Activated CD4-positive, alpha-beta T cell treated with anti-CD3 and anti-CD28 coated beads, Interleukin-2, amount 10 ng/mL, durations not matched to agents 7 days and 5 days (primary cell): ENCODE data around the gene ATP5F1C. TPM values are rescaled to one million over a fixed set of nuclear protein-coding genes. Genes with fewer than 3 reads are reported as not detected.
"Not testable (repeated sequence)": the region's sequence is repeated elsewhere in the genome, so short reads cannot be mapped to it uniquely, and the experiment has no call there.

Source experiments
- CTCF ChIA-PET: fragments of 350-600 bp; sonication (Branson Sonifier 250); formaldehyde crosslinking; loops from one replicate; lab custom pipeline; 2021; ENCODE audit warnings: antibody characterized with exemption; lab: Charles Lee
- POLR2A ChIA-PET: fragments of 350-600 bp; sonication (Branson Sonifier 250); formaldehyde crosslinking; loops from one replicate; lab custom pipeline; 2021; ENCODE audit warnings: antibody characterized with exemption; lab: Charles Lee
- DNase-seq: peaks from one replicate; pipeline ENCODE4 v3.0.0-alpha.2; 2020
- H3K27ac Mint-ChIP-seq: one replicate; pipeline ENCODE4 v1.8.0; 2021; ENCODE audit warnings: mild to moderate bottlenecking, moderate library complexity, mixed read lengths
- H3K27me3 Mint-ChIP-seq: one replicate; pipeline ENCODE4 v1.8.0; 2021; ENCODE audit warnings: mixed read lengths
- H3K36me3 Mint-ChIP-seq: one replicate; pipeline ENCODE4 v1.8.0; 2021; ENCODE audit warnings: low read depth, mixed read lengths
- H3K4me1 Mint-ChIP-seq: one replicate; pipeline ENCODE4 v1.8.0; 2021; ENCODE audit warnings: mixed read lengths
- H3K4me3 Mint-ChIP-seq: one replicate; pipeline ENCODE4 v1.8.0; 2021; ENCODE audit warnings: mild to moderate bottlenecking, moderate library complexity, mixed read lengths
- H3K9me3 Mint-ChIP-seq: one replicate; pipeline ENCODE4 v1.8.0; 2021; ENCODE audit warnings: mixed read lengths
- total RNA-seq, 2 experiments: library from RNA; stranded (reverse); gene quantifications; one replicate each; pipeline ENCODE4 v1.2.3, GENCODE V29; 2021

ATP5F1C gene
- total RNA-seq, 2 experiments from 2014 or later: 256 to 286 TPM

GRCh38 chr10:7773845-7774801 lies 13.9 kb upstream of the ATP5F1C start:
- DNase-seq: no peak
- H3K9me3 Mint-ChIP-seq: no peaks in the 10 kb centered on the region
- H3K4me1 Mint-ChIP-seq: no peaks in the 10 kb centered on the region
- ChIA-PET CTCF (interaction anchor here (0.7 to 0.9 kb wide), 2 partner anchors 13 to 22 kb away, joined by 3 to 4 read pairs; no protein-coding TSS in a partner anchor), POLR2A (no interaction called here)
- H3K4me3 Mint-ChIP-seq: no peak overlapping the region
- no peak overlapping the region for H3K27ac Mint-ChIP-seq
- H3K27me3 Mint-ChIP-seq: no peaks in the 10 kb centered on the region
- H3K36me3 Mint-ChIP-seq: peaks cover 38% of the 10 kb centered on the region

DNA sequence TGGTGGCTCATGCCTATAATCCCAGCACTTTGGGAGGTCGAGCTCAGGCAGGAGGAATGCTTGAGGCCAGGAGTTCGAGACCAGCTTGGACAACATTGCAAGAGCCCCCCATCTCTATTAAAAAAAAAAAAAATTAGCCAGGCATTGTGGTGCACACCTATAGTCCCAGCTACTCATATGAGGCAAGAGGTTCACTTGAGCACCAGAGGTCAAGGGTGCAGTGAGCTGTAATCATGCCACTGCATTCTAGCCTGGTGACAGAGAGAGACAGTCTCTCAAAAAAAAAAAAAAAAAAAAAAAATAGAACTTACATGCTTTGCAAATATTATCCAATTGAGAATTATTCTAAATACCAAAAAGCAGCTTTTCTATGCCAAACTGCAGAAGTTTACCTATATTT lies 11.2 kb upstream of the ATP5F1C start:
- ChIA-PET CTCF (interaction anchor here (0.6 to 1.1 kb wide), 5 partner anchors 88 to 1505 kb away, joined by 3 to 4 read pairs (median 3); no protein-coding TSS in a partner anchor), POLR2A (no interaction called here)
- Mint-ChIP-seq H3K36me3 (peaks cover 45% of the 10 kb centered on the region), H3K27ac (no peak overlapping the region), H3K4me1 (peaks cover 4% of the 10 kb centered on the region), H3K9me3 (no peaks in the 10 kb centered on the region), H3K4me3 (no peak overlapping the region), H3K27me3 (no peaks in the 10 kb centered on the region)
- no peak for DNase-seq

DNA sequence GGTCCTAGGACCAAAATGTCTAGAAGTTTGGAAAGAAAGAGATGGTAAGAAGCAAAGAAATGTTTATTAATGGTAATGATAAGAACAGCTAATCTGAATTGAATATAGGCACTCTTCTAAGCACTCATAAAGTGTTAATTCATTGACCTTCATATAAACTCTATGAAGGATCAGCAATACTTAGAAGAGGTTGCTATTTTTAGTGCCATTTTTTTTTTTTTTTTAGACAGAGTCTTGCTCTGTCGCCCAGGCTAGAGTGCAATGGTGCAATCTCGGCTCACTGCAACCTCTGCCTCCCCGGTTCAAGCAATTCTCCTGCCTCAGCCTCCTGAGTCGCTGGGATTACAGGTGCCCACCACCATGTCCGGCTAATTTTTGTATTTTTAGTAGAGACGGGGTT lies 5.8 kb upstream of the ATP5F1C start:
- H3K27ac Mint-ChIP-seq, POLR2A ChIA-PET, DNase-seq, H3K27me3 Mint-ChIP-seq, H3K4me3 Mint-ChIP-seq, H3K9me3 Mint-ChIP-seq: not testable (repeated sequence)
- Mint-ChIP-seq H3K4me1 (peaks cover 19% of the 10 kb centered on the region), H3K36me3 (peaks cover 32% of the 10 kb centered on the region)
- CTCF ChIA-PET: interaction anchor here (0.6 kb wide), 2 partner anchors 11 to 1259 kb away, joined by 3 read pairs; no protein-coding TSS in a partner anchor

DNA sequence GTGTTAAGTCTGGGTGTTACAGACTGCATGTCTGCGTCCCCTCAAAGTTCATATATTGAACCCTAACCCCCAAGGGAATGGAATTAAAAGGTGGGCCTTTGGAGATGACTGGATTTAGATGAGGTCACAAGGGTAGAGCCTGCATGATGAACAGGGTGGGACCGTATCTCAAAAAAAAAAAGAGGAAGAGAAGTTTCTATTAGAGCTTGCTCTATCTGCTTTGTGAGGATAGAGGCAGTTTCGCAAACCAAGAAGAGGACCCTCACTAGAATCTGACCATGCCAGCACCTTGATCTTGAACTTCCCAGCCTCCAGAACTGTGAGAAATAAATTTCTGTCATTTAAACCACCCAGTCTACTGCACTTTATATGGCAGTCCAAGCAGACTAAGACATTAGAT lies 1.5 kb upstream of the ATP5F1C start:
- Mint-ChIP-seq H3K27ac (no peak overlapping the region), H3K4me1 (peaks cover 38% of the 10 kb centered on the region), H3K4me3 (no peak overlapping the region), H3K9me3 (no peaks in the 10 kb centered on the region), H3K27me3 (no peaks in the 10 kb centered on the region), H3K36me3 (peaks cover 13% of the 10 kb centered on the region)
- no peak for DNase-seq
- CTCF ChIA-PET: interaction anchor here (1.1 kb wide), 1 partner anchor 12 kb away, joined by 4 read pairs; no protein-coding TSS in a partner anchor
- POLR2A ChIA-PET: interaction anchor here (0.6 kb wide), 1 partner anchor 277 kb away, joined by 5 read pairs; no protein-coding TSS in a partner anchor

DNA sequence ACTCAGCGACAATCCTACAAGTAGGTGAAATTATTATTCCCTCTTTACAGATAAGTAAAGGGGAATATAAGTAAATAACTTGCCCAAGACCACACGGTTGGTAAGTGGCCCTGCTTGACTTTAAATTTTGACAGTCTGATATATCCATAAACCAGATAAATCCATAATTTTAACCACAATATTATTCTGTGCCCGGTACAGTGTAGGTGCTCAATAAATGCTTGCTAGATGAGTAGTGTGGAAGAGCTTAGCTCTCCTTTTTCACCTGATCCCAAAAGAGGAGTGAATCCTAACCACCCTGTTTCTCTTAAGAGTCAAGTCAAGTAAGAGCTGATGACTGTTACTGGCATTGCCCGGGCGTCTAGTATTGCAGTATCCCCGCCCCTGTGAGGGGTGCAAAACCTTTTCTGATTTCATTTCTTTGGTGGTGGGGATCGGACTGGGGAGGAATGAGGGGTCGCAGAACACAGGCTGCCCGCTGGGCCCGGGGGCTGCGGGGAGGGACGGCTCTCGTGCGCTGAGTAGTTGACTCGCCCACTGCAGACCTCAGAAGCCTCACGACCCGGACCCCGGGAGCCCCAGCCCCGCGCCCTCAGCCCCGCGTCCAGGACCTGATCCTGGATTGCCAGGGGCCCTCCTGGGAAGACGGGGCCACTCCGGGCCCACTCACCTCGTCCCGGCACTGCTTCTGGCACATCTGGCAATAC lies 674 bp upstream of the ATP5F1C start:
- Mint-ChIP-seq H3K27me3 (no peaks in the 10 kb centered on the region), H3K36me3 (peaks cover 20% of the 10 kb centered on the region), H3K4me3 (no peak overlapping the region), H3K4me1 (peaks cover 47% of the 10 kb centered on the region), H3K9me3 (no peaks in the 10 kb centered on the region), H3K27ac (no peak overlapping the region)
- peak; percentile 10 for DNase-seq
- CTCF ChIA-PET: interaction anchor here (0.9 to 1.7 kb wide), 7 partner anchors 11 to 46 kb away, joined by 3 to 7 read pairs (median 4); partner anchors contain the start of gene TAF3
- POLR2A ChIA-PET: interaction anchor here (0.6 kb wide), 1 partner anchor 11 kb away, joined by 3 read pairs; no protein-coding TSS in a partner anchor

DNA sequence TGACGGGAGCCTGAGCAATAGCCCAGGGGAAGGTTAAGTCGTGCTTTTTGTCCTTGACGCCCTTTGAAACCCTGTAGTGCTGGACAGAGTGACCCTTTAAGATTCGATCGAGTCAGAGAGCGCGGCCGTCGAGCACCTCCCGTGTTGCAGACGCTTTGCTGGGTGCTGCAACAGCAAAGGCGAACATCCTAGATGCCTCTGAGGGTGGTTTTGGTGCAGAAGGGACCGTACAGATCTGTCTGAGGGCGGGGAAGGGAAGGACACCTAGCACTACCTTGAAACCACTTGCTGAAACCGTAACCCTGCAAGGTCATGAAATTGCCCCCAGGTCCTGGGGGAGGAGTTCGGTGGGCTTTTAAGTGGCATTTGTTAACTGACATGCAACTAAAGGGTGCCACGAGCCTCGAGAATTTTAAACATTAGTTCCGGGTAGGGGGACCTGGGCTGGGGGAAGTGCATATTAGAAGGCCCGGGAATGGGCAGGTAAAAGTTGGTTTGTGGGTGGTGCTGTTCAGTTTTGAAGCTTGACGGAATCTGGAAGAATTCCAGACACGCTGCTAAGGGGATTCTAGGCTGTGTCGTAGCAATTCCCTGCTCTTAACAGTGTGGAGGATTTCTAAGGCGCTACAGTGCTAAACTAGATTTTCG lies 786 bp downstream of the ATP5F1C start:
- peak; percentile 10 for DNase-seq
- peaks cover 51% of the 10 kb centered on the region for H3K4me1 Mint-ChIP-seq

GRCh38 chr10:7789390-7789789 lies 1.4 kb downstream of the ATP5F1C start:
- ChIA-PET POLR2A (no interaction called here), CTCF (interaction anchor here (0.9 kb wide), 1 partner anchor 8 kb away, joined by 3 read pairs; no protein-coding TSS in a partner anchor)
- Mint-ChIP-seq H3K4me3 (no peak overlapping the region), H3K9me3 (no peaks in the 10 kb centered on the region), H3K27ac (peak overlapping the region; percentile 52), H3K36me3 (peaks cover 32% of the 10 kb centered on the region), H3K4me1 (peaks cover 56% of the 10 kb centered on the region), H3K27me3 (no peaks in the 10 kb centered on the region)
- no peak for DNase-seq

More for the DNA sequence above, 786 bp downstream of the ATP5F1C start:
- H3K9me3 Mint-ChIP-seq: no peaks in the 10 kb centered on the region
- H3K36me3 Mint-ChIP-seq: peaks cover 30% of the 10 kb centered on the region
- ChIA-PET POLR2A (interaction anchor here (0.8 kb wide), 1 partner anchor 29 kb away, joined by 3 read pairs; the partner anchor contains the start of gene TAF3), CTCF (interaction anchor here (0.9 to 1.7 kb wide), 7 partner anchors 9 to 102 kb away, joined by 3 to 7 read pairs (median 4); partner anchors contain the start of gene TAF3)
- no peak overlapping the region for H3K27ac Mint-ChIP-seq
- H3K4me3 Mint-ChIP-seq: no peak overlapping the region
- H3K27me3 Mint-ChIP-seq: no peaks in the 10 kb centered on the region

DNA sequence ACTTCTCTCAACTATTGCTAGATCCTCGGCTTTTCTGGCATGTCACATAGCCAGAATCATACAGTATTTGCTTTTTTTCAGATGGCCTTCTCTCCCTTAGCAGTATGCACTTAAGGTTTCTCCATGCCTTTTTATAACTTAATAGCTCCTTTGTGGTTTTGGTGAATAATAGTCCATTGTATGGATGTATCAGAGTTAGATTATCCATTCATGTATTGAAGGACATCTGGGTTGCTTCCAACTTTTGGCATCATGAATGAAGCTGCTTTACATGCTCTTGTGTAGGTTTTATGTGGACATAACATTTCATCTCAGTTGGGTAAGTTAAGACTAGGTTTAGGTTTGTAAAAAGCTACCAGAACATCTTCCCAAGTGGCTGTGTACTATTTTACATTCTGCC lies 4.6 kb downstream of the ATP5F1C start:
- CTCF ChIA-PET: interaction anchor here (0.9 to 1.6 kb wide), 2 partner anchors 17 to 23 kb away, joined by 4 to 5 read pairs; no protein-coding TSS in a partner anchor
- Mint-ChIP-seq H3K4me3 (no peak overlapping the region), H3K9me3 (no peaks in the 10 kb centered on the region), H3K4me1 (peaks cover 67% of the 10 kb centered on the region), H3K27me3 (no peaks in the 10 kb centered on the region), H3K27ac (no peak overlapping the region), H3K36me3 (peaks cover 45% of the 10 kb centered on the region)
- DNase-seq: no peak
- POLR2A ChIA-PET: no interaction called here

DNA sequence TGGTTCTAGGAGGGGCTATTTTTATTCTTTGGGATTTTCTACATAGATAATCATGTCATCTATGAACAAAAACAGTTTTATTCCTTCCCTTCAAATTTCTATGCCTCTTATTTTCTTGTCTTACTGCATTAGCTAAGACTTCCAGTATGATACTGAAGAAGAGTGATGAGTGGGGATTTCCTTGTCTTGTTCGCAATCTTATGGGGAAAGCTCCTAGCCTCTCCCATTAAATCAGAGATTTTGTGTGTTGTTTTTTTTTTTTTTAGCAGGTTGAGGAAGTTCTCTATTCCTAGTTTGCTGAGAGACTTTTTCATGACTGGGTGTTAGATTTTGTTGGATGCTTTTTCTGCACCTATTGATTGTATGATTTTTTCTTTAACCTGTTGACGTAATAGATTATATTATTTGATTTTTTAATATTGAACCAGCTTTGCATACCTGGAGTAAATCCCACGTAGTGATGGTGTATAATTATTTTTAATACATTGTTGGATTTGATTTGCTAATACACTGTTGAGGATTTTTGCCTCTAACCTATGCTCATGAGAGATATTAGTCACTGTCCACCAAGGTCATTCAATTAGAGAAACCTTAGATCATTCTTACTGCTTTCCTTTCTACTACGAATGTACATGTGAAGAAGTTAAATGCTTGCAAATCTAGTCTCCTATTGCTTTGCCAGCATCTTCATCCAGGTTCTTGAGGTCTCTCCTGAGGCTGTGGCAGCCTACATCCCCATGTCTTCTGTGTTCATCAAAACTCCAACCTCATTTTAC lies 6.5 kb downstream of the ATP5F1C start:
- Mint-ChIP-seq H3K27ac (no peak overlapping the region), H3K9me3 (no peaks in the 10 kb centered on the region), H3K4me3 (no peak overlapping the region), H3K36me3 (peaks cover 55% of the 10 kb centered on the region), H3K4me1 (peaks cover 59% of the 10 kb centered on the region), H3K27me3 (no peaks in the 10 kb centered on the region)
- ChIA-PET CTCF (no interaction called here), POLR2A (no interaction called here)
- no peak for DNase-seq

GRCh38 chr10:7795605-7796004 lies 7.6 kb downstream of the ATP5F1C start:
- no peaks in the 10 kb centered on the region for H3K27me3 Mint-ChIP-seq
- no peaks in the 10 kb centered on the region for H3K9me3 Mint-ChIP-seq
- peaks cover 52% of the 10 kb centered on the region for H3K4me1 Mint-ChIP-seq
- no peak overlapping the region for H3K27ac Mint-ChIP-seq
- no peak overlapping the region for H3K4me3 Mint-ChIP-seq
- ChIA-PET CTCF (no interaction called here), POLR2A (no interaction called here)
- H3K36me3 Mint-ChIP-seq: peaks cover 58% of the 10 kb centered on the region
- no peak for DNase-seq

GRCh38 chr10:7797582-7797981 lies 9.6 kb downstream of the ATP5F1C start:
- H3K27ac Mint-ChIP-seq: no peak overlapping the region
- POLR2A ChIA-PET: interaction anchor here (0.6 to 1.3 kb wide), 2 partner anchors 8 to 10 kb away, joined by 3 to 5 read pairs; partner anchors contain the start of genes ATP5F1C and KIN
- CTCF ChIA-PET: interaction anchor here (1.0 to 1.5 kb wide), 2 partner anchors 8 to 10 kb away, joined by 3 to 7 read pairs; partner anchors contain the start of genes ATP5F1C and KIN
- no peak for DNase-seq
- no peak overlapping the region for H3K4me3 Mint-ChIP-seq
- no peaks in the 10 kb centered on the region for H3K9me3 Mint-ChIP-seq
- H3K27me3 Mint-ChIP-seq: no peaks in the 10 kb centered on the region
- H3K4me1 Mint-ChIP-seq: peaks cover 33% of the 10 kb centered on the region
- H3K36me3 Mint-ChIP-seq: peaks cover 57% of the 10 kb centered on the region
